PC-3 (cell line): ENCODE results near the gene TMEM156.

ENCODE experiments used
- EZH2 ChIP-seq: fragments of 300-600 bp; sonication (generic); IDR thresholded peaks from one replicate; pipeline ENCODE4 v1.6.1; 2017; ENCODE audit warnings: antibody characterized with exemption, mild to moderate bottlenecking, low read length; ENCODE audit not compliant: unreplicated experiment
- EZH2phosphoT487 ChIP-seq: fragments of 300-600 bp; sonication (generic); IDR thresholded peaks from 2 replicates; pipeline ENCODE4 v1.6.1; 2018; ENCODE audit warnings: mild to moderate bottlenecking, antibody characterized with exemption, low read length, borderline replicate concordance
- TF ChIP-seq, protein P1 (sequence below): fragments of 300-600 bp; sonication (generic); conservative IDR thresholded peaks from 2 replicates; pipeline ENCODE4 v1.5.1; 2017; ENCODE audit warnings: antibody characterized with exemption, low read depth, mild to moderate bottlenecking, low read length

GRCh38 chr4:38919494-38919893, 112.7 kb downstream of the TMEM156 start:
- TF ChIP-seq, protein P1, sequence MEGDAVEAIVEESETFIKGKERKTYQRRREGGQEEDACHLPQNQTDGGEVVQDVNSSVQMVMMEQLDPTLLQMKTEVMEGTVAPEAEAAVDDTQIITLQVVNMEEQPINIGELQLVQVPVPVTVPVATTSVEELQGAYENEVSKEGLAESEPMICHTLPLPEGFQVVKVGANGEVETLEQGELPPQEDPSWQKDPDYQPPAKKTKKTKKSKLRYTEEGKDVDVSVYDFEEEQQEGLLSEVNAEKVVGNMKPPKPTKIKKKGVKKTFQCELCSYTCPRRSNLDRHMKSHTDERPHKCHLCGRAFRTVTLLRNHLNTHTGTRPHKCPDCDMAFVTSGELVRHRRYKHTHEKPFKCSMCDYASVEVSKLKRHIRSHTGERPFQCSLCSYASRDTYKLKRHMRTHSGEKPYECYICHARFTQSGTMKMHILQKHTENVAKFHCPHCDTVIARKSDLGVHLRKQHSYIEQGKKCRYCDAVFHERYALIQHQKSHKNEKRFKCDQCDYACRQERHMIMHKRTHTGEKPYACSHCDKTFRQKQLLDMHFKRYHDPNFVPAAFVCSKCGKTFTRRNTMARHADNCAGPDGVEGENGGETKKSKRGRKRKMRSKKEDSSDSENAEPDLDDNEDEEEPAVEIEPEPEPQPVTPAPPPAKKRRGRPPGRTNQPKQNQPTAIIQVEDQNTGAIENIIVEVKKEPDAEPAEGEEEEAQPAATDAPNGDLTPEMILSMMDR = no peak
- TF ChIP-seq EZH2phosphoT487 (no peak), EZH2 (no peak)
